Measurements from ENCODE around the gene VN1R5.

- TF ChIP-seq CTCF (IDR thresholded peaks at IDR 0.05) (no peak), POLR2A (IDR thresholded peaks at IDR 0.05) (no peak)
Measured at GRCh38 chr1:247299723-247300381, 44.0 kb downstream of the VN1R5 start.

All from body of pancreas (tissue), 4 donors.